Large intestine (tissue), 3 donors: Measurements from ENCODE around the gene AFAP1. TPM values are rescaled to one million over a fixed set of nuclear protein-coding genes. Genes with fewer than 3 reads are reported as not detected.
"Not testable (repeated sequence)": the region's sequence is repeated elsewhere in the genome, so short reads cannot be mapped to it uniquely, and the experiment has no call there.

Source experiments
- DNase-seq, 2 donors: peaks; one replicate each; pipeline versions ENCODE4 v3.0.0 to v3.0.0-alpha.2; 2013
- H3K27ac ChIP-seq: one replicate; pipeline ENCODE4 v1.5.1; 2013; ENCODE audit warnings: low read length
- H3K27me3 ChIP-seq: 2 replicates; pipeline ENCODE4 v1.6.1; 2013; ENCODE audit warnings: low read length; ENCODE audit not compliant: control insufficient read depth, insufficient read depth
- H3K36me3 ChIP-seq: 2 replicates; pipeline ENCODE4 v1.6.1; 2013; ENCODE audit warnings: low read length; ENCODE audit not compliant: control insufficient read depth, insufficient read depth
- H3K4me1 ChIP-seq: one replicate; pipeline ENCODE4 v1.6.1; 2013; ENCODE audit warnings: low read length; ENCODE audit not compliant: control insufficient read depth, insufficient read depth
- H3K4me3 ChIP-seq: one replicate; pipeline ENCODE4 v1.5.1; 2013; ENCODE audit warnings: low read length
- H3K9me3 ChIP-seq: one replicate; pipeline ENCODE4 v1.6.1; 2013; ENCODE audit warnings: mild to moderate bottlenecking, low read depth, low read length, moderate library complexity; ENCODE audit not compliant: control insufficient read depth
- WGBS: methylation state at CpG from one replicate; pipeline ENCODE4 v1.1.5; 2013; ENCODE audit warnings: low lambda C conversion rate; ENCODE audit not compliant: insufficient coverage; 5-methylcytosine and 5-hydroxymethylcytosine counted together
- polyA plus RNA-seq: library from polyadenylated mRNA; unstranded; fragments of 120-200 nt; gene quantifications from one replicate; pipeline ENCODE4 v1.2.1, GENCODE V29; 2013

Gene AFAP1
- polyA plus RNA-seq, 1 donor, result 19.3 TPM

DNA sequence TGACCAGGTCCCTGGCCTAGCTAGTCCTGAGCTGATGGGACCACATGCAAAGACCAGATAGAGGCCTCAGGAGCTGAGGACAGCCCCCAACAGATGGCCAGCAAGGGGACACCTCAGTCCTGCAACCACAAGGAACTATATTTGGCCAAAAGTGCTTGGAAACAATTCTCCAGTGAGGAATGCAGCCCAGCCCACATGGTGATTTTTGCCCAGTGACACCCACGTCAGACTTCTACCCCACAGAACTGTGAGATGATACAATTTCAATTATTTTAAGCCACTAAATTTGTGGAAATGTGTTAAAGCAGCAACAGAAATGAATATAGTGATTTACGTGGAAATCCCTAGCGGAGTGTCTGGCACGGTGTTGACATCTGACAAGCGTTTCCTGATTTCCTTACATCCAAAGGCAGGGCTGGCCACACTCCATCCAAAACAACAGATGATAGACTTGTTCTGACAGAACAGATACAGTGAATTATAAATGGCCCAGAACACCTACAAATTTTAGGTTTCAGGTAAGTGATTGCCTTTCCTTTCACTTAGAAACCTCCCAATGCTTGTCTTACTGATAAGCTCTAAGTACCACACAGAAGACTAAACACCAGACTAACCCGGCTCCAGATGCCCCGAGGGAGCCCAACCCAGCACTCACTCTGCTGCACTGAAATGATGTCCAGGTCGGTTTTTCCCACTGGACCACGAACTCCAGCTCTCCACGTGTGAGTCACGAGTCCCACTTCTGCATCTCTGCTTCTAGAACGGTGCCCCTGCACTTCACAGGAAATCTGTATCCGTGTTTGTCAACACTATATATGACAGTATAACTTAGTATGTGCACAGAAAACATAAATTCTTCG, 5.8 kb downstream of the AFAP1 start:
- 87% methylated on average over 4 of the region's 14 CpGs for WGBS
- no peak overlapping the region for H3K4me3 ChIP-seq
- H3K27ac ChIP-seq, result no peak overlapping the region
- peaks cover 2% of the 10 kb centered on the region for H3K36me3 ChIP-seq
- no peaks in the 10 kb centered on the region for H3K27me3 ChIP-seq
- peaks cover 10% of the 10 kb centered on the region for H3K4me1 ChIP-seq
- no peak for DNase-seq
- H3K9me3 ChIP-seq, result no peaks in the 10 kb centered on the region

DNA sequence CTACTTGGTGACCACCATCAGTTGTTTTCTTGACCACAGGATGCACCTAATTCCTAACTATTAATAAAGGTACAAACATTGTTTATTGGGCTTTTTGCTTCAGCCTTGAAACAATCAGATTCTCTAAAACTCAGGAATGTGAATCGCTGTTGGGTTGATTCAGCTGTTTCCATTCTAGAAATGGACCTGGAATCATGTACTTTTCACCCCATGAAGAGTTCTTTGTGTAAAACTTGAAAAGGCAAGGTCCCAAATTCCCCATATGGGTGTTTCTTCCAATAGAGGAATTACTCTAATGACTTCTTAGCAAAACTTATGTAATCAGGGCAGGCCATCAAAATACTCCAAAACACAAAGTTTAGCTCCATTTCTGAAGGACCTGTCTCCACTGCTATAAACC, 7.4 kb downstream of the AFAP1 start:
- Histone ChIP-seq H3K27me3 (no peaks in the 10 kb centered on the region), H3K4me3 (no peak overlapping the region), H3K4me1 (peaks cover 10% of the 10 kb centered on the region), H3K9me3 (no peaks in the 10 kb centered on the region), H3K27ac (no peak overlapping the region), H3K36me3 (peaks cover 2% of the 10 kb centered on the region)
- no peak for DNase-seq
- WGBS, result no CpG with 5 or more reads among the region's 1 CpG

DNA sequence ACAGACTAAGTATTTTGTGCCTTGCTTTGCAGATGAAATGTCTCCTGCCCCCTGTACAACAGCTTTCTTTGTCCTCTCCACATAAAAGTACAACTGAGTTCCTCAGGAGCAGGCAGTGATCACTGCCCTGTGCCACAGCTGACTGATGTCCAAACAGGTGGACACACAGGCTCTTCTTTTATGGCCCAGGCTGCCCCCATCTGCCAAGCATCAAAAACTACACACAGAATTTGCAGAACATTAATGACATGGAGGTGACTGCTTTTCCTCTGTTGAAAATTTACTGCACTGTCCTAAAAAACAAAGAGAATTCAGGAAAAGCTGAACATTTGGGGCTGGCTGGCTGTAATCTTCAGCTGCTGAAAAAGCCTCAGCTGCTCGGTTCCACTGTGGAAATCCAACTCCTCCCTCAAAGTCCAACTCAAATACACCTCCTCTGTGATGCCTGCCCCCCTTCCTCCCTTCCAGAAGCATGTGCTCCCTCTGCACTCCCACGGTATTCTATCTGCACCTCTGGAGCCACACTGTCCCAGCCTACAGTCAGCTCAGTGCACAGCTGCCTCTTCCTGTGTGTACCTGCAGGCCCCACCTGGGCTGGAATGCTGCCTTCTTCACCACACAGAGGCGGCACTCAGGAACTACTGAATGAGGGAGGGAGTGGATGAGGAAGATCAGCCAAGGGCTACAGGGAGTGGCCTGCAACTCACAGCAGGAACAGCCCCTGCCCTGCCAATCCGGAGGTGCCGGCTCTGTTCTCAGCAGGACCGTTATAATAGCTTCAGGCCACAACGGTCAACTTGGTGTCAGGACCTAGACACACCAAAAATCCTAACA, 10.3 kb downstream of the AFAP1 start:
- no peaks in the 10 kb centered on the region for H3K9me3 ChIP-seq
- no CpG with 5 or more reads among the region's 7 CpGs for WGBS
- DNase-seq, result peak in 1 of 2 donors; percentile 60
- peaks cover 10% of the 10 kb centered on the region for H3K4me1 ChIP-seq
- H3K4me3 ChIP-seq, result no peak overlapping the region
- no peaks in the 10 kb centered on the region for H3K27me3 ChIP-seq
- H3K27ac ChIP-seq, result no peak overlapping the region
- H3K36me3 ChIP-seq, result peaks cover 2% of the 10 kb centered on the region

DNA sequence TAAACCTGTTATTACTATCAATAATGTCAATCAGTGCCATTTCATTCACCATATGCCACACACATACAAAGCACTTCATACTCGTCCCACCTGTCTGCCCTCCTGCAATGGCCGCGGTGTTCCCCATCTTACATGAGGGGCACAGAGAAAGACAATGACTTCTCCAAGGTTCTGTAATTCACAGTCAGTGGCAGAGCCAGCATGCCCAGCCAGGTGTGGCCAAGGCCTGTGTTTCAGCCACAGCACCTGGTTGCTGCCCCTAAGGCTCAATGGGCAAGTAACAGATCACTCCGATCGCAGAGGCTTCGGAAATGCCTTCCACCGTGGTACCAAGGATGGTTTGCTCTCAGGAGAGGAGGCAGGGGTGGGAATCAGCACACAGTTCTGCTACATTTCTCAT, 10.9 kb downstream of the AFAP1 start:
- no CpG with 5 or more reads among the region's 7 CpGs for WGBS

DNA sequence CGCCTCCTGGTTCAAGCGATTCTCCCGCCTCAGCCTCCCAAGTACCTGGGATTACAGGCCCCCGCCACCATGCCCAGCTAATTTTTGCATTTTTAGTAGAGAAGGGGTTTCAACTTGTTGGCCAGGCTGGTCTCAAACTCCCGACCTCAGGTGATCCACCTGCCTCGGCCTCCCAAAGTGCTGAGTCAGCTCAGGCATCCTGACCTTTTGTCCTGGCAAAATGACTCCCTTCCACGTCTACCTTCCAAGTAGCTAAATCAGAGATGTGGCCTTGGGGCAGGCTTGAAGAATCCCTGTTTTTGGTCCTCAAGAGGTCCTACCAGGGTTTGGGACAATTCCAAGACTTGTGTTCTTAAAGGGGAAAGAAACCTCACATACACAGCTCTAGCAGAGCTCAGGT, 12.8 kb downstream of the AFAP1 start:
- no peak overlapping the region for H3K4me3 ChIP-seq
- H3K27me3 ChIP-seq, result no peaks in the 10 kb centered on the region
- WGBS, result no CpG with 5 or more reads among the region's 7 CpGs
- H3K27ac ChIP-seq, result no peak overlapping the region
- no peak for DNase-seq
- H3K36me3 ChIP-seq, result no peaks in the 10 kb centered on the region
- H3K4me1 ChIP-seq, result peaks cover 10% of the 10 kb centered on the region
- H3K9me3 ChIP-seq, result no peaks in the 10 kb centered on the region

More for the DNA sequence above, 10.9 kb downstream of the AFAP1 start:
- peaks cover 10% of the 10 kb centered on the region for H3K4me1 ChIP-seq
- no peak overlapping the region for H3K4me3 ChIP-seq
- no peak overlapping the region for H3K27ac ChIP-seq
- DNase-seq, result no peak
- H3K9me3 ChIP-seq, result no peaks in the 10 kb centered on the region
- H3K36me3 ChIP-seq, result peaks cover 2% of the 10 kb centered on the region
- no peaks in the 10 kb centered on the region for H3K27me3 ChIP-seq

DNA sequence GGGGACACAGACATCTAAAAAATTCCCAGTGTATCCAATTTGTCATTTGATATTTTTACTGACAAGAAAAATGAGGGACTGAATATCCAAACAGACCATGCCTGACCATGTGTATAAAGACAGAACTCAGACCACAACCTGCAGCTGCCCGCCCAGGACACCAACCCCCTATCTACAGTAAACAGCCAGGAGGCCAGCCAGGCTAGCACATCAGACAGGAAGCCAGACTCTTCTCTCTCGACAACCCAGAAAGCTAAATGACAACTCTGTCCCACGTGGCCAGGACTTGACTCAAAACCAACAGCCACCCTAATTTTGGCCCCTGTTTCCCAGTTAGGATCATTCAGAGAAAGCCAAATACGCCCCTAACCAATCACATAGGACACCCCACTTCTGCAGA, 15.1 kb downstream of the AFAP1 start:
- Histone ChIP-seq H3K4me3 (no peak overlapping the region), H3K27me3 (no peaks in the 10 kb centered on the region), H3K27ac (no peak overlapping the region), H3K9me3 (no peaks in the 10 kb centered on the region), H3K36me3 (no peaks in the 10 kb centered on the region), H3K4me1 (peaks cover 3% of the 10 kb centered on the region)
- no CpG with 5 or more reads among the region's 4 CpGs for WGBS
- no peak for DNase-seq

DNA sequence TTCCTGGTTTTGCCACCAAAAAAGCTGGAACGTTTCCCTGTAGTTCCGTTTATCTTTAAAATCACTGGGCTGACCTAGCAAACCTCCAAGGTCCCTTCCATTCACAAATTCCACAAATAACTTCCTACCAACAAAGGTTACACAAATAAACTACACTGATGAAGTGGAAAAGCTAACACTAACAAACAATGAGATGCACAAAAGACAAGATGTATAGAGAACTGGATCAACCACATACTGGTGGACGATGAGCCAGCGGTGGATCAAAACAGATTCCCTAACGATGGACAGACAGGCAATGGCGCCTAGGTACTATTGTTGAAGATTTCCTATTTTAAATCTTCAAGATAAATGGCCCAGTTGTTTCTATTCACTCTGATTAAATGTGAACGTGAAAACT, 15.5 kb downstream of the AFAP1 start:
- Histone ChIP-seq H3K27me3 (no peaks in the 10 kb centered on the region), H3K36me3 (no peaks in the 10 kb centered on the region), H3K9me3 (no peaks in the 10 kb centered on the region), H3K4me3 (no peak overlapping the region), H3K27ac (no peak overlapping the region), H3K4me1 (no peaks in the 10 kb centered on the region)
- no CpG with 5 or more reads among the region's 7 CpGs for WGBS
- DNase-seq, result no peak

DNA sequence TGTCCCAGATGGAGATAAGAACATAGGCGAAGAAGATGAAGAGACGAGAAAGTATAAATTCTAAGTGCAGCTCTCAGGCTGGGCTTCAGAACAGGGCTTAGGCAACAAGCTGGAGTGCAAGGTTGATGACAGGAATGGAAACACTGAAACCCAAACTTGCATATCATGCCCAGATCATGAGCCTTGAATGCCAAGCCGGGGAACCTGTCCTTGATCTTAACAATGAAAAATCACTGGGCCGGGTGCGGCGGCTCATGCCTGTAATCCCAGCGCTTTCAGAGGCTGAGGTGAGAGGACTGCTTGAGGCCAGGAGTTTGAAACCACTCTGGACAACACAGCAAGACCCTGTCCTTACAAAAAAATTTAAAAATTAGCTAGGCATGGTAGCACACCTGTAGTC, 17.2 kb downstream of the AFAP1 start:
- Histone ChIP-seq H3K9me3 (no peaks in the 10 kb centered on the region), H3K4me1 (no peaks in the 10 kb centered on the region), H3K27me3 (no peaks in the 10 kb centered on the region), H3K36me3 (no peaks in the 10 kb centered on the region), H3K27ac (no peak overlapping the region), H3K4me3 (no peak overlapping the region)
- no peak for DNase-seq
- 96% methylated on average over 3 of the region's 7 CpGs for WGBS

DNA sequence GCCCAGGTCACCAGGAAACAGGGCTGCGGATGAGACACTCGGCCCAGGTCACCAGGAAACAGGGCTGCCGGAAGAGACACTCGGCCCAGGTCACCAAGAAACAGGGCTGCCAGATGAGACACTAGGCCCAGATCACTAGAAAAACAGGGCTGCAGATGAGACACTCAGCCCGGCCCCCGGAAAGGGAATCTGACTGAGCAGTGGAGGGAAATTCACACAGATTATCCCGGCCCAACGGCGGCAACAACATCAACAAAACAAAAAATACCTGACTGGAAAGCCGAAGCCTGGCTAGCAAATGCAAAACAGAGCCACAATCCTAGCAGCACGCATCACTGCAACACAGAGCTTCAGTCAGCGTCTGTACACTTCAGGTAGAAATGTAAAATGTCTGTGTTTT, 20.7 kb downstream of the AFAP1 start:
- Histone ChIP-seq H3K36me3 (no peaks in the 10 kb centered on the region), H3K4me1 (no peaks in the 10 kb centered on the region), H3K27me3 (no peaks in the 10 kb centered on the region), H3K4me3 (no peak overlapping the region), H3K9me3 (no peaks in the 10 kb centered on the region), H3K27ac (no peak overlapping the region)
- WGBS, result no CpG with 5 or more reads among the region's 12 CpGs
- DNase-seq, result no peak

DNA sequence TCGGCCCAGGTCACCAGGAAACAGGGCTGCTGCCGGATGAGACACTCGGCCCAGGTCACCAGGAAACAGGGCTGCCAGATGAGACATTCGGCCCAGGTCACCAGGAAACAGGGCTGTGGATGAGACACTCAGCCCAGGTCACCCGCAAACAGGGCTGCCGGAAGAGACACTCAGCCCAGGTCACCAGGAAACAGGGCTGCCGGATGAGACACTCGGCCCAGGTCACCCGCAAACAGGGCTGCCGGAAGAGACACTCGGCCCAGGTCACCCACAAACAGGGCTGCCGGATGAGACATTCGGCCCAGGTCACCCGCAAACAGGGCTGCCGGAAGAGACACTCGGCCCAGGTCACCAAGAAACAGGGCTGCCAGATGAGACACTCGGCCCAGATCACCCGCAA, 21.5 kb downstream of the AFAP1 start:
- not testable (repeated sequence) for H3K27me3 ChIP-seq, DNase-seq, H3K27ac ChIP-seq, H3K4me3 ChIP-seq, H3K36me3 ChIP-seq, H3K4me1 ChIP-seq, H3K9me3 ChIP-seq
- no CpG with 5 or more reads among the region's 18 CpGs for WGBS
